Ishikawa (cell line): ENCODE results near the gene GPR161.

ENCODE experiments used
- FOXM1 ChIP-seq: IDR thresholded peaks from 2 replicates; pipeline ENCODE4 v1.6.1; 2012; ENCODE audit warnings: low read depth, borderline replicate concordance
- MAX ChIP-seq: IDR thresholded peaks from 2 replicates; pipeline ENCODE4 v1.6.1; 2012
- REST ChIP-seq: IDR thresholded peaks from 2 replicates; pipeline ENCODE4 v1.6.1; 2012; ENCODE audit warnings: low read depth, mild to moderate bottlenecking
- TAF1 ChIP-seq: IDR thresholded peaks from 2 replicates; pipeline ENCODE4 v1.6.1; 2012; ENCODE audit warnings: low read depth, mild to moderate bottlenecking
- TEAD4 ChIP-seq: IDR thresholded peaks from 2 replicates; pipeline ENCODE4 v1.6.1; 2012
- USF1 ChIP-seq: IDR thresholded peaks from 2 replicates; pipeline ENCODE4 v1.6.1; 2012
- YY1 ChIP-seq: IDR thresholded peaks from 2 replicates; pipeline ENCODE4 v1.6.1; 2012; ENCODE audit warnings: low read depth
- ZBTB7A ChIP-seq: IDR thresholded peaks from 2 replicates; pipeline ENCODE4 v1.6.1; 2012; ENCODE audit warnings: low read depth

GRCh38 chr1:168114845-168115244, 21.9 kb downstream of the GPR161 start:
- TF ChIP-seq USF1 (no peak), MAX (no peak), TEAD4 (no peak), TAF1 (no peak), FOXM1 (no peak), ZBTB7A (no peak), YY1 (no peak), REST (no peak)
